Mononuclear cell (primary cell): ENCODE measurements around the gene CYTIP. TPM values are rescaled to one million over a fixed set of nuclear protein-coding genes. Genes with fewer than 3 reads are reported as not detected.

ENCODE experiments used
- H3K27me3 ChIP-seq: 2 replicates; pipeline ENCODE4 v1.6.0; 2011; ENCODE audit warnings: low read length, control low read depth; ENCODE audit not compliant: insufficient read depth
- H3K4me1 ChIP-seq: 2 replicates; pipeline ENCODE4 v1.5.1; 2011; ENCODE audit warnings: mild to moderate bottlenecking, low read length, control low read depth; ENCODE audit not compliant: insufficient read depth
- H3K4me3 ChIP-seq: 2 replicates; pipeline ENCODE4 v1.5.1; 2011; ENCODE audit warnings: mild to moderate bottlenecking, low read length, moderate library complexity
- H3K9me3 ChIP-seq: 2 replicates; pipeline ENCODE4 v1.5.1; 2011; ENCODE audit warnings: low read depth, mild to moderate bottlenecking, control low read depth, low read length
- total RNA-seq: library from RNA; depleted of rRNA; stranded (reverse); fragments of >200 nt; gene quantifications from one replicate; pipeline ENCODE4 v1.2.3, GENCODE V29; 2012

CYTIP gene
- 766 TPM for total RNA-seq

DNA sequence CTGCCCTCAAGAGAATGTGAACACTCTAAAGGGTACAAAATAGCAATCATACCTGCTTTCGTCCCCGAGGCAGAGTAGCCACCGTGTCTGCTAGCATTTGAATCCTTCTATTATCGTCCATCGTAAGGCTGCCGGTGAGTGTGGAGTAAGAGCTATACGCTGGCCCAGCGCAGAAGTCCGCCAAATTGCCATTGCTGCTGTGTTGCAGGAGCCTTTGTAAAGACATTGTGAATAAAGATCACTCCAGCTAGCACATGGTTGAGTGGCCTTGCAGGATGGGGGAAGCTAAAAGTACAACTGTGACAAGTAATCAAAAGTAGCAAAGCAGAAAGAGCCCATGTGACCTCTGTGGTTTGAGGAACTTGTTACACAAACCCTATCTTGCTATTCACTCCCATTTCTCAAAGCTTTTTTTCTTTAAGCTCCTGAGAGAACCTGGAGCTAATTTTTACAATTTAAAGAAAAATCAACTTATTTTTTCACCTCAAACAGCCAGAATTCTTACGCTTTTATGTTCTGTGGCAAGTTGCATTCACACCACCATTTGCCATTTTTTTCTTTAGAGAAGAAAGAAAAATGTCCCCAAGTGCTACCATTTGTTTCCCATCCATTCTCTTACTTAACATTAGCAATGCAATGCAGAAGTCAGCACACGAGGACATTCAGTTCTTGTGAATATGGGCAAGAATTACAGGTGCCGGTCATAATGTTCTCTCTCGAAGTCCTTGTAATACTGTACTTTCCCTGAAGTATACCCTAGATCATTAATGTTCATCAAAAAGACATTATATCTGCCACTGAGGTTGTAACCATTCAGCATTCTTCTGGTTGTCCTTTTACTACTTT, at the start of gene CYTIP:
CYTIP (minus strand) TSS at position 295 of the 846 bp plus-strand sequence; CDS start at position 226, 69 bp downstream.
- peaks cover 37% of the 10 kb centered on the region for H3K4me1 ChIP-seq
- H3K9me3 ChIP-seq, result no peaks in the 10 kb centered on the region
- H3K27me3 ChIP-seq, result no peaks in the 10 kb centered on the region
- peak within 1 kb of the TSS; percentile 98 for H3K4me3 ChIP-seq

GRCh38 chr2:157492189-157492773, 48.4 kb upstream of the CYTIP start:
- Histone ChIP-seq H3K27me3 (no peaks in the 10 kb centered on the region), H3K9me3 (no peaks in the 10 kb centered on the region), H3K4me3 (no peak overlapping the region), H3K4me1 (peaks cover 13% of the 10 kb centered on the region)

GRCh38 chr2:157489983-157490382, 46.1 kb upstream of the CYTIP start:
- Histone ChIP-seq H3K9me3 (no peaks in the 10 kb centered on the region), H3K4me3 (no peak overlapping the region), H3K27me3 (no peaks in the 10 kb centered on the region), H3K4me1 (peaks cover 13% of the 10 kb centered on the region)

- Histone ChIP-seq H3K9me3 (no peaks in the 10 kb centered on the region), H3K4me3 (no peak overlapping the region), H3K4me1 (peaks cover 13% of the 10 kb centered on the region), H3K27me3 (no peaks in the 10 kb centered on the region)
These were observed 45.0 kb upstream of the CYTIP start for GRCh38 chr2:157488877-157489276.

DNA sequence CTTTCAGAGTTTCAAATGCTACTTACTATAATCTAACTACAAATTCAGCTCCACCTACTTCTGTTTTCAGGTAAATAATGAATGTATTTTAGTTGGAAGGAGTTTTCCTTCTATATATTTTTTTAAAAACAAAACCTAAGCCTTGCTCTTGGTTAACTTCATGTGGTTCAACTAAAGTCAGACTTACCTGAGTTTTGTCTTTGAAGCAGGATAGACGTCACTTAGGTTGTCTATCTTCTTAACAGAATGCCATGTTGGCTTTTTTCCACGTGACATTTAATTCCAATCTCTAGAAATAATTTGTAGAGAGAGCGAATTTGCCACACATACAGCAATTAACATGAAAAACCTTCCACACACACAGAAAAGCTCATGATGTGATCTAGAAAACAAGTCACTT, 43.9 kb upstream of the CYTIP start:
- H3K4me1 ChIP-seq, result peaks cover 6% of the 10 kb centered on the region
- H3K27me3 ChIP-seq, result no peaks in the 10 kb centered on the region
- no peaks in the 10 kb centered on the region for H3K9me3 ChIP-seq
- H3K4me3 ChIP-seq, result no peak overlapping the region

DNA sequence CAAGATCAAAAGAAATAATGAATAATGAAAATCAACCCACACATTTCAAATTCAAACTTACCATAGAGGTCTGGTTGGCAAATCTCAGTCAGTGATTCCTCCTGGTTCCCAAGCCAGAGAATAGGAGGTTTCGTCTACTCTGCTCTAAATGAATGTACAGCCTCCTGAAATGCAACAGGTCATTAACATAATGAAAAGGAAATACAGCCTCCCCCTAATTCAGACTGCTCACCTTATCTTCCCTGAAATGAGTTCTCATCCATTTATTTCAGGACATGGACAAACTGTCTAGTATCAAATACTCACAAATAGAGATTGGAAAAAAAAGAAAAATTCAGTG, 43.4 kb upstream of the CYTIP start:
- Histone ChIP-seq H3K4me1 (peaks cover 6% of the 10 kb centered on the region), H3K9me3 (no peaks in the 10 kb centered on the region), H3K4me3 (no peak overlapping the region), H3K27me3 (no peaks in the 10 kb centered on the region)

DNA sequence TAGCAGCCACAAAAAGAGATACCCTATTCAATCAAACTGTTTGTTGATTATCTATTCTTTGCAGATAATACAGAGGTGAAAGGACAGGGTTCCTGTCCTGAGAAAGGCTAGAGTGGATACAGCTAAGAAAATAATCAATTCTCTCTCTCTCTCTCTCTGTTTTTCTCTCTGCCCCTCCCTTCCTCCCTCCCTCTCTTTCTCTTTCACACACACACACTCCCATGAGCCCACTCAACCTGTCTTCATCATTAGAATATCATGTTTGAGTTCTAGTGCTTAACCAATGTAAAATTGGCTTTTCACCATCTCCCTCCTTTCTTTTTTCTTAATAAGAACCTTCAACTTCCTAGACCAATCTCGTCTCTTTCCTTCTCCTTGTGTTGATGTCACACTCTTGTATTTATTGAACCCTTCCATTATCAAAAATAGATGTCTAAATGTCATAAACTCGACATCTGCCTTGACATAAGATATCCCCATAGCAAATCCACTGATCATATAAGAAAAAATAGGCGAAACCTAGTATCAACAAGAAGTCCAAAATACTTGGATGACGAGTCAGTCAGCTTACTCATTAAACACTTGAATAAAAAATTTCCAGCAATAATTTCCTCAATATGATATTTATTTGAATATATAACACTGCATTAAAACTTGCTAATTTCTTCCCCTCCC, 42.8 kb upstream of the CYTIP start:
- Histone ChIP-seq H3K9me3 (no peaks in the 10 kb centered on the region), H3K4me3 (no peak overlapping the region), H3K27me3 (no peaks in the 10 kb centered on the region), H3K4me1 (peaks cover 6% of the 10 kb centered on the region)

GRCh38 chr2:157480182-157480961, 36.5 kb upstream of the CYTIP start:
- Histone ChIP-seq H3K27me3 (no peaks in the 10 kb centered on the region), H3K4me1 (peaks cover 14% of the 10 kb centered on the region), H3K4me3 (no peak overlapping the region)

GRCh38 chr2:157479081-157480027, 35.5 kb upstream of the CYTIP start:
- H3K4me1 ChIP-seq, result peaks cover 14% of the 10 kb centered on the region
- no peaks in the 10 kb centered on the region for H3K9me3 ChIP-seq

More at GRCh38 chr2:157480182-157480961, 36.5 kb upstream of the CYTIP start:
- H3K9me3 ChIP-seq, result no peaks in the 10 kb centered on the region

DNA sequence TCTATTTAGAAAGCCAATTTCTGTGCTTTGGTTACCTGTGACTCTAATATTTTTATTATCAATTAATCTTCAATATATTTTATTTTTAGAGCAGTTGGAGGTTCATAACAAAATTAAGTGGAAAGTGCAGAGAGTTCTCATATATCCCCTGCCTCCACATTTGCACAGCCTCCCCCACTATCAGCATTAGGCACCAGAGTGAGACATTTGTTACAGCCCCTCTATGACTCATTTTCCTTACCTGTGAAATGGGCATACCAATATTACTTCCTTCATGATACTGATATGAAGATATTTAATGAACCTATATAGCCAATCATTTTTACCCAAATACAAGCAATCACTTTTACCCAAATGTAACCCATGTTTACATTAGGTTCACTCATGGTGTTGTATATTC, 34.0 kb upstream of the CYTIP start:
- Histone ChIP-seq H3K4me1 (peaks cover 14% of the 10 kb centered on the region), H3K4me3 (no peak overlapping the region), H3K27me3 (no peaks in the 10 kb centered on the region), H3K9me3 (no peaks in the 10 kb centered on the region)

More at GRCh38 chr2:157479081-157480027, 35.5 kb upstream of the CYTIP start:
- no peaks in the 10 kb centered on the region for H3K27me3 ChIP-seq
- H3K4me3 ChIP-seq, result no peak overlapping the region

- Histone ChIP-seq H3K27me3 (no peaks in the 10 kb centered on the region), H3K4me1 (peaks cover 14% of the 10 kb centered on the region), H3K9me3 (no peaks in the 10 kb centered on the region), H3K4me3 (no peak overlapping the region)
These were observed 33.2 kb upstream of the CYTIP start for GRCh38 chr2:157476953-157477709.

GRCh38 chr2:157475722-157476390, 32.0 kb upstream of the CYTIP start:
- Histone ChIP-seq H3K9me3 (no peaks in the 10 kb centered on the region), H3K27me3 (no peaks in the 10 kb centered on the region), H3K4me1 (peaks cover 18% of the 10 kb centered on the region), H3K4me3 (no peak overlapping the region)

DNA sequence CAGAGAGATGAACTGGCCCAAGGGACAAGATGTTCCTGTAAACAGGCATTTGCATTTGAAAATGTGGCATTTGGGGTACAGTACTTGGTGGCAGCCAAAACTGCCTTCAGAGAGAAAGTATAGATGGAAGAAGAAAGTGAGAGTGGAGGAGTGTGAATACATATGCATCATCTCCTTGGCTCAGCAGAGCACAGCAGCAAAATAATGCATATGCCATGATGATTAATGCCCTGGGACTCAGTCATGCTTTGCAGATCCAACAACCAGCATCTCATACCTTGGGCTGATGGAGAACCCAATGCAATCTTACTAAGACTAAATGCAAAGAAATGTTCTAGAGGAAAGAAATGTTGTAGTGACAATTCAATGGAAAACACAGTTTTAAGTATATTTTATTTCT, 29.7 kb upstream of the CYTIP start:
- H3K27me3 ChIP-seq, result no peaks in the 10 kb centered on the region
- no peak overlapping the region for H3K4me3 ChIP-seq
- no peaks in the 10 kb centered on the region for H3K9me3 ChIP-seq

More for the DNA sequence above, 29.7 kb upstream of the CYTIP start:
- peaks cover 18% of the 10 kb centered on the region for H3K4me1 ChIP-seq
